Stimulated activated CD8-positive, alpha-beta memory T cell treated with anti-CD3 and anti-CD28 coated beads, Interleukin-4, amount 100 ng/mL, for 24 hours (primary cell): ENCODE results near the gene RAPGEF3.

Source experiments
- DNase-seq: peaks from one replicate; pipeline ENCODE4 v3.0.0-alpha.2; 2020; ENCODE audit warnings: low read depth

Gene RAPGEF3

GRCh38 chr12:47775100-47775911 is 16.6 kb upstream of the RAPGEF3 start:
- DNase-seq = no peak

- no peak for DNase-seq
Observed at GRCh38 chr12:47774663-47775062, 16.0 kb upstream of the RAPGEF3 start.

GRCh38 chr12:47773858-47774580 is 15.3 kb upstream of the RAPGEF3 start:
- no peak for DNase-seq

- DNase-seq = peak; percentile 54
Observed at GRCh38 chr12:47773062-47773857, 14.6 kb upstream of the RAPGEF3 start, which contains the start of gene SLC48A1. SLC48A1 (plus strand) TSS chr12:47773238; CDS start chr12:47773305, 67 bp downstream.

- no peak for DNase-seq
Observed at GRCh38 chr12:47772738-47773061, 14.0 kb upstream of the RAPGEF3 start.

GRCh38 chr12:47772094-47772660 is 13.5 kb upstream of the RAPGEF3 start:
- DNase-seq = no peak

GRCh38 chr12:47771304-47771703 is 12.6 kb upstream of the RAPGEF3 start:
- no peak for DNase-seq

GRCh38 chr12:47770086-47770726 is 11.5 kb upstream of the RAPGEF3 start:
- DNase-seq = no peak

GRCh38 chr12:47769234-47770085 is 10.8 kb upstream of the RAPGEF3 start:
- DNase-seq = no peak

GRCh38 chr12:47768323-47768811 is 9.7 kb upstream of the RAPGEF3 start:
- DNase-seq = no peak

- DNase-seq = peak; percentile 60
Observed at GRCh38 chr12:47767216-47767724, 8.6 kb upstream of the RAPGEF3 start.

GRCh38 chr12:47766502-47767215 is 8.0 kb upstream of the RAPGEF3 start:
- DNase-seq = no peak

GRCh38 chr12:47763481-47764346 is 5.0 kb upstream of the RAPGEF3 start:
- DNase-seq = no peak

GRCh38 chr12:47762850-47763465 is 4.3 kb upstream of the RAPGEF3 start:
- no peak for DNase-seq

GRCh38 chr12:47758584-47758833 is 171 bp downstream of the RAPGEF3 start:
- DNase-seq = no peak

GRCh38 chr12:47757840-47758583 is 668 bp downstream of the RAPGEF3 start:
- DNase-seq = no peak

GRCh38 chr12:47757364-47757839 is 1.3 kb downstream of the RAPGEF3 start:
- no peak for DNase-seq
